ENCODE measurements around the gene URB1. TPM values are rescaled to one million over a fixed set of nuclear protein-coding genes. Genes with fewer than 3 reads are reported as not detected.
A peak's percentile ranks its signal among the peaks of the same experiment; 100 is the strongest.

URB1 gene
- total and polyA plus RNA-seq, 9 of the 15 experiments (the other 6 are each of a cell fraction or from before 2014, with no cell fraction given), result 0.97 to 53.6 (median 21.5) TPM

GRCh38 chr21:32414579-32415358 is 22.0 kb upstream of the URB1 start (continued):
- TF ChIP-seq SMC3 (conservative IDR thresholded peaks at IDR 0.05; ENCODE audit: insufficient read depth, low read depth, low read length) (0 out of 2 replicates have a peak, but pooled peaks have one; percentile 24), HINFP (tag; conservative IDR thresholded peaks at IDR 0.05; ENCODE audit: low read depth) (no peak), CTCF (IDR thresholded peaks at IDR 0.05 in 2 of 3, conservative IDR thresholded peaks at IDR 0.05 in 1 of 3; ENCODE audit: insufficient read depth in 2 of 3, low read depth in 1 of 3, low read length in 3 of 3) (peak; percentile 36 to 59 (median 50); a peak in 5 of 6 replicates), MEF2A (IDR thresholded peaks at IDR 0.05; ENCODE audit: control insufficient read depth, low read depth, low read length) (no peak)
